Lower lobe of right lung (tissue), 2 donors: Measurements from ENCODE around the gene POLDIP3. TPM values are rescaled to one million over a fixed set of nuclear protein-coding genes. Genes with fewer than 3 reads are reported as not detected.
"Not testable (repeated sequence)": the region's sequence is repeated elsewhere in the genome, so short reads cannot be mapped to it uniquely, and the experiment has no call there.

Experiments
- ATAC-seq, 2 donors: fragments of 200-7000 bp; cut with Tn5 transposase; one replicate each; pipeline ENCODE4 v1.9.1; 2020 to 2022; ENCODE audit warnings: mild to moderate bottlenecking in 2 of 2, moderate library complexity in 2 of 2
- DNase-seq: peaks from one replicate; pipeline ENCODE4 v3.0.0-alpha.2; 2020
- H3K27ac ChIP-seq: fragments of 200-600 bp; one replicate; pipeline ENCODE4 v1.8.0; 2022
- H3K27me3 ChIP-seq: fragments of 200-600 bp; one replicate; pipeline ENCODE4 v1.8.0; 2022; ENCODE audit warnings: low read depth
- H3K36me3 ChIP-seq: fragments of 200-600 bp; one replicate; pipeline ENCODE4 v1.8.0; 2022; ENCODE audit warnings: mild to moderate bottlenecking
- H3K4me1 ChIP-seq: fragments of 200-600 bp; one replicate; pipeline ENCODE4 v1.8.0; 2022
- H3K4me3 ChIP-seq: fragments of 200-600 bp; one replicate; pipeline ENCODE4 v1.8.0; 2022; ENCODE audit warnings: mild to moderate bottlenecking
- H3K9me3 ChIP-seq: fragments of 200-600 bp; one replicate; pipeline ENCODE4 v1.8.0; 2022
- intact Hi-C: fragments of 100-400 bp; cut with DNase I; formaldehyde crosslinking; loops from one replicate; pipeline ENCODE4 v1.11.0; 2022
- total RNA-seq: library from RNA; stranded (reverse); fragmentation: NEBNext Ultra II Directional; extraction: Animal tissue kit (Norgen Biotek cat#: 25700); gene quantifications from one replicate; pipeline ENCODE4 v1.2.1, GENCODE V29; 2021
- TF ChIP-seq, protein P1 (sequence below): fragments of 200-600 bp; IDR thresholded peaks from one replicate; pipeline ENCODE4 v1.8.0; 2022; ENCODE audit warnings: antibody characterized with exemption, mild to moderate bottlenecking
- donor health status: DM: no; HTN: yes; CAD: no; lungs with severe emphysema.

Gene POLDIP3
- total RNA-seq, 1 donor from 2014 or later = 75.0 TPM

DNA sequence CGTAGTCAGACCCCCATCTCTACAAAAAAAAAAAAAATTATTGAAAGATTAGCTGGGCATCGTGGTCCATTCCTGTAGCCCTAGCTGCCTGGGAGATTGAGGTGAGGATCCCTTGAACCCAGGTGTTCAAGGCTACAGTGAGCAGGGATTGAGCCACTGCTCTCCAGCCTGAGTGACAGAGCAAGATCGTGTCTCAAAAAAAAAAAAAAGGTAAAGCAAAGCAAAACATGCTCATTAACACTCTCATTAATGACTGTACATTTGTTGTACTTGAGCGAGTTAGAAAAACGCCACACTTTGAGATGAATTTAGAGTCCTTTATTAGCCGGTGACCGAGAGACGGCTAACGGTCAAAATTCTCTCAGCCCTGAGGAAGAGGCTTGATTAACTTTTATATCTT lies 67.1 kb downstream of the POLDIP3 start:
- Histone ChIP-seq H3K4me3 (no peak overlapping the region), H3K4me1 (no peaks in the 10 kb centered on the region), H3K27me3 (no peaks in the 10 kb centered on the region), H3K36me3 (no peaks in the 10 kb centered on the region), H3K27ac (no peak overlapping the region), H3K9me3 (no peaks in the 10 kb centered on the region)
- DNase-seq = no peak
- TF ChIP-seq, protein P1, sequence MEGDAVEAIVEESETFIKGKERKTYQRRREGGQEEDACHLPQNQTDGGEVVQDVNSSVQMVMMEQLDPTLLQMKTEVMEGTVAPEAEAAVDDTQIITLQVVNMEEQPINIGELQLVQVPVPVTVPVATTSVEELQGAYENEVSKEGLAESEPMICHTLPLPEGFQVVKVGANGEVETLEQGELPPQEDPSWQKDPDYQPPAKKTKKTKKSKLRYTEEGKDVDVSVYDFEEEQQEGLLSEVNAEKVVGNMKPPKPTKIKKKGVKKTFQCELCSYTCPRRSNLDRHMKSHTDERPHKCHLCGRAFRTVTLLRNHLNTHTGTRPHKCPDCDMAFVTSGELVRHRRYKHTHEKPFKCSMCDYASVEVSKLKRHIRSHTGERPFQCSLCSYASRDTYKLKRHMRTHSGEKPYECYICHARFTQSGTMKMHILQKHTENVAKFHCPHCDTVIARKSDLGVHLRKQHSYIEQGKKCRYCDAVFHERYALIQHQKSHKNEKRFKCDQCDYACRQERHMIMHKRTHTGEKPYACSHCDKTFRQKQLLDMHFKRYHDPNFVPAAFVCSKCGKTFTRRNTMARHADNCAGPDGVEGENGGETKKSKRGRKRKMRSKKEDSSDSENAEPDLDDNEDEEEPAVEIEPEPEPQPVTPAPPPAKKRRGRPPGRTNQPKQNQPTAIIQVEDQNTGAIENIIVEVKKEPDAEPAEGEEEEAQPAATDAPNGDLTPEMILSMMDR = no peak
- intact Hi-C loops = no loop called here
- no peak for ATAC-seq

DNA sequence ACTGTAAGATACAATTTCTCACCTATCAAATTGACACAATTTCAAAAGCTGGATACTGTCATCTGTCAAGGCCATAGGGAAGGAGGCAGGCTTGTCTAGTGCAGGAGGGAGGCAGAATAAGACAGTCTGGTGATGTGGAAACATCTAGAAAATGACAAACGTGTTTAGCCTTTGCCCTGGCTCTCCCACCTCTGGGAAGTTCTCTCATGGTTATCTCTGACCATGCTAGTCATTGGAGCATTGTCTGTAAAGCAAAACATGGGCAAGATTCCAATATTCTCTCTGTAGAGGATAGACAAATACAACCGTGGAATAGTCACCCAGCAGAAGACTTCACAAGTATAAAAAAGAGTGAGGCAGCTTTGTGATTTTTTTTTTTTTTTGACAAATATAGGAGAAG lies 70.0 kb downstream of the POLDIP3 start:
- Histone ChIP-seq H3K4me3 (no peak overlapping the region), H3K36me3 (no peaks in the 10 kb centered on the region), H3K27me3 (no peaks in the 10 kb centered on the region), H3K27ac (no peak overlapping the region), H3K9me3 (no peaks in the 10 kb centered on the region), H3K4me1 (no peaks in the 10 kb centered on the region)
- ATAC-seq (no peak), DNase-seq (no peak)
- intact Hi-C loops = no loop called here
- TF ChIP-seq, protein P1 = no peak

DNA sequence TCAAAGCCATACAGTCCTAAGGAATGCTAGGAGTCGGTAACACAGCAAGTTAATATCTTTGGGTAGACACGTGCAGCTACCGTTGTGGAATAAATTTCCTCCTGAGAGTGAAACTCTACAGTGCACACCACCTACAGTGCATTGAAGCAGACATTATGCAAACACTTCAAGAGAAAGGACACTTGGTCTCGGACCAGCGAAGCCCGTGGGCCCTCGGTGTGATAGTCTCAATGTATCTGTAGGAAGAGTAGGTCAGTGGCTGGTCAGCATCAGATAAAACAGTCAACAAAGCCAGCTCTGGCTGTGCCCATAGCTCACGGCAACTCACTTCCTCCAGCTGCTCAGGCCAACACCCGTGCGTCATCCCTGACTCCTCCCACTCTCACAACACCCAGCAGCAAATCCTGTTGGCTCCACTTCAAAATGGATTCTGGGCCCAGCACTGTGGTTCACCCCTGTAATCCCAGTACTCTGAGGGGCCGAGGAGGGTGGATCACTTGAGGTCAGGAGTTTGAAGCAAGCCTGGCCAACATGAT lies 75.4 kb downstream of the POLDIP3 start:
- H3K9me3 ChIP-seq, intact Hi-C loops, H3K4me3 ChIP-seq, H3K4me1 ChIP-seq, H3K27me3 ChIP-seq, H3K36me3 ChIP-seq, DNase-seq, H3K27ac ChIP-seq: not testable (repeated sequence)
- ATAC-seq = peak; percentile 83 to 90

GRCh38 chr22:42537199-42537831 lies 77.4 kb downstream of the POLDIP3 start:
- DNase-seq = not testable (repeated sequence)

GRCh38 chr22:42536634-42537033 lies 78.0 kb downstream of the POLDIP3 start:
- H3K27ac ChIP-seq = peak overlapping the region; percentile 60
- DNase-seq, H3K4me3 ChIP-seq, H3K36me3 ChIP-seq, intact Hi-C loops, H3K27me3 ChIP-seq, ATAC-seq, H3K4me1 ChIP-seq, H3K9me3 ChIP-seq: not testable (repeated sequence)

More at GRCh38 chr22:42537199-42537831, 77.4 kb downstream of the POLDIP3 start:
- ATAC-seq = peak; percentile 88 to 91
- intact Hi-C loops, H3K9me3 ChIP-seq, H3K36me3 ChIP-seq, H3K4me1 ChIP-seq, H3K27me3 ChIP-seq, H3K4me3 ChIP-seq: not testable (repeated sequence)
- H3K27ac ChIP-seq = peak overlapping the region; percentile 60

DNA sequence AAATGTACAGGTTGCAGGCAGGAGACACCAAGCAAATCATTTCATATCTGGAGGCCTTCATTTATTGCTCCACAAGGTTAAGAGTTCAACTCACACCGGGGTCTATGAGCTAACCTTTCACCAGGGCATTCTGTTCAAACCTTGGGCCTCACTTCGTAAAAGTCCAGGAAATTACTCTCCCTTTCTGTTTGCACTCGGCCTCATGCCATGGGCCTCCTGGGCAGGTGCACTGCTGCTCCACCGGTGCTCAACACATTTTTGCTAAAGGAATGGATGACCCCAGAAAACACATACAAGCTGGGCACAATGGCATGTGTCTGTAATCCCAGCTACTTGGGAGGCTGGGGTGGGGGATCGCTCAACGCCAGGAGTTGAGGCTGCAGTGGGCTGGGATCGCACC lies 78.5 kb downstream of the POLDIP3 start:
- H3K4me1 ChIP-seq = peaks cover 6% of the 10 kb centered on the region
- H3K4me3 ChIP-seq = no peak overlapping the region
- intact Hi-C loops = no loop called here
- H3K27ac ChIP-seq = no peak overlapping the region
- ATAC-seq (no peak), DNase-seq (no peak)
- TF ChIP-seq, protein P1 = no peak
- H3K36me3 ChIP-seq = no peaks in the 10 kb centered on the region
- H3K9me3 ChIP-seq = no peaks in the 10 kb centered on the region
- no peaks in the 10 kb centered on the region for H3K27me3 ChIP-seq

DNA sequence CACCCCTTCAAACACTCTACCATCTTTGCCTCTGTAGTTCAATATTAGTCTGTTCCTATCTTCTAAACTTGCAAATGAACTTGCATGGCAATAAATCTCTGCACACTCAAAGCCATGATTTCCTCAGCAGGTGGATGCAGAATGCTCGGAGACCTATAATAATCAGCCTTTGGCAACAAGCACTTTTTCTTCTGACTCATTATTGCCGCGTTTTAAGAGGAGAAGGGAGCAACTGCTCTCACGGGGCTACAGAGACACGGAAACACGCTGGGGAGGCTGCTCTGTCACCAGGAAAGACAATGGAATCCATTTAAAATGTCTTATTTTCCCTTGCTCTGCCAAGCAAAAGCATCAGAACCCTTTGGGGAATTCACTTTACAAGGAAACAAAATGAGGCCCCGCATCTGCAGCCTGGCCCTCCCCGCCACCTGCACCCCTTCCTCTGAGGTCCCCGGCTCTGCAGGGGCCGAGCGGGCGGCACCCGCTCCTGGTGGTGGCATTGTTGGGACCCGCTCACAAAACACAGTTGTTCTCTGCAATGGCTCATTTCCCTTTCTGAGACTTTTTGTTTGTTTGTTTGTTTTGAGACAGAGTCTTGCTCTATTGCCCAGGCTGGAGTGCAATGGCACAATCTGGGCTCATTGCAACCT lies 79.5 kb downstream of the POLDIP3 start:
- H3K4me3 ChIP-seq, H3K27ac ChIP-seq, H3K36me3 ChIP-seq, DNase-seq, H3K27me3 ChIP-seq, H3K4me1 ChIP-seq, H3K9me3 ChIP-seq, ATAC-seq, intact Hi-C loops: not testable (repeated sequence)

Other genes with a start within 250 kb of the POLDIP3 start
- 21.8 TPM for gene NFAM1, start 182.5 kb downstream of the POLDIP3 start, total RNA-seq
- gene RRP7A, start 95.1 kb downstream of the POLDIP3 start, total RNA-seq = 34.4 TPM
- 1.6 TPM for gene SERHL2, start 60.9 kb downstream of the POLDIP3 start, total RNA-seq
- gene ATP5MGL, start 25.7 kb upstream of the POLDIP3 start, total RNA-seq = 1.0 TPM
- gene CYB5R3, start 34.5 kb upstream of the POLDIP3 start, total RNA-seq = 219 TPM
- 19.4 TPM for gene A4GALT, start 106.0 kb upstream of the POLDIP3 start, total RNA-seq
- gene ARFGAP3, start 242.4 kb upstream of the POLDIP3 start, total RNA-seq = 39.9 TPM